KOPT-K1 (cell line): Measurements from ENCODE around the gene TMEM63A.

Experiments used
- H3K27ac ChIP-seq: fragments of 200-600 bp; sonication (generic); 2 replicates; pipeline ENCODE4 v1.5.1; 2016; ENCODE audit warnings: antibody characterized with exemption, mild to moderate bottlenecking, low read depth, low read length; ENCODE audit not compliant: poor library complexity, severe bottlenecking
- H3K36me3 ChIP-seq: fragments of 200-600 bp; sonication (generic); 2 replicates; pipeline ENCODE4 v1.5.1; 2017; ENCODE audit warnings: antibody characterized with exemption, mild to moderate bottlenecking, low read length, moderate library complexity; ENCODE audit not compliant: insufficient read depth
- H3K9me3 ChIP-seq: fragments of 200-600 bp; sonication (generic); 2 replicates; pipeline ENCODE4 v1.5.1; 2017; ENCODE audit warnings: antibody characterized with exemption, low read length, mild to moderate bottlenecking; ENCODE audit not compliant: insufficient read depth, poor library complexity, severe bottlenecking

Gene TMEM63A

GRCh38 chr1:225868631-225869330 is 13.4 kb downstream of the TMEM63A start:
- H3K36me3 ChIP-seq: peaks cover 71% of the 10 kb centered on the region
- H3K27ac ChIP-seq: no peak overlapping the region
- no peaks in the 10 kb centered on the region for H3K9me3 ChIP-seq

GRCh38 chr1:225866981-225867380 is 15.2 kb downstream of the TMEM63A start:
- H3K27ac ChIP-seq: peak overlapping the region; percentile 60
- no peaks in the 10 kb centered on the region for H3K9me3 ChIP-seq
- peaks cover 66% of the 10 kb centered on the region for H3K36me3 ChIP-seq

- H3K36me3 ChIP-seq: peaks cover 66% of the 10 kb centered on the region
- no peaks in the 10 kb centered on the region for H3K9me3 ChIP-seq
- peak overlapping the region; percentile 60 for H3K27ac ChIP-seq
Measured at GRCh38 chr1:225866061-225866837, 15.9 kb downstream of the TMEM63A start.

- Histone ChIP-seq H3K27ac (peak overlapping the region; percentile 60), H3K9me3 (no peaks in the 10 kb centered on the region), H3K36me3 (peaks cover 66% of the 10 kb centered on the region)
Measured at GRCh38 chr1:225865514-225865913, 16.7 kb downstream of the TMEM63A start.

- Histone ChIP-seq H3K27ac (no peak overlapping the region), H3K36me3 (peaks cover 67% of the 10 kb centered on the region), H3K9me3 (no peaks in the 10 kb centered on the region)
Measured at GRCh38 chr1:225863167-225863566, 19.0 kb downstream of the TMEM63A start.

DNA sequence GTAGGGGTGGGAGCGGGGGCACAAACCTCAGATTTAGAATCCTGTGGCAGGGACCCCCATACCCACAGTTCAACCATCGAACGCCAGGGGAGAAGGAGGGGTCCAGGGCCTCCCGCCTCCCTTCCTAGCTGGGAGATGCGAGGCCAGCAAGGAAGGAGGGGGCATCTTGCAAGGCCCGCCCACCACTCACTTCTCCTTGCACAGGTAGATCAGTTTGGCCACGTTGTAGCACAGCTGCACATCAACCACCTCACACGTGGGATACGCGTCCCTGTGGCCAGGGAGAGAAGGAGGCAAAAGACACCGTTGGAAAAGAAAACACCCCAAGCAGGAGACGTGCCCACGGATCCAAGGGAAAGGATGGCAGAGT is 19.6 kb downstream of the TMEM63A start:
- Histone ChIP-seq H3K9me3 (no peaks in the 10 kb centered on the region), H3K27ac (no peak overlapping the region), H3K36me3 (peaks cover 61% of the 10 kb centered on the region)

DNA sequence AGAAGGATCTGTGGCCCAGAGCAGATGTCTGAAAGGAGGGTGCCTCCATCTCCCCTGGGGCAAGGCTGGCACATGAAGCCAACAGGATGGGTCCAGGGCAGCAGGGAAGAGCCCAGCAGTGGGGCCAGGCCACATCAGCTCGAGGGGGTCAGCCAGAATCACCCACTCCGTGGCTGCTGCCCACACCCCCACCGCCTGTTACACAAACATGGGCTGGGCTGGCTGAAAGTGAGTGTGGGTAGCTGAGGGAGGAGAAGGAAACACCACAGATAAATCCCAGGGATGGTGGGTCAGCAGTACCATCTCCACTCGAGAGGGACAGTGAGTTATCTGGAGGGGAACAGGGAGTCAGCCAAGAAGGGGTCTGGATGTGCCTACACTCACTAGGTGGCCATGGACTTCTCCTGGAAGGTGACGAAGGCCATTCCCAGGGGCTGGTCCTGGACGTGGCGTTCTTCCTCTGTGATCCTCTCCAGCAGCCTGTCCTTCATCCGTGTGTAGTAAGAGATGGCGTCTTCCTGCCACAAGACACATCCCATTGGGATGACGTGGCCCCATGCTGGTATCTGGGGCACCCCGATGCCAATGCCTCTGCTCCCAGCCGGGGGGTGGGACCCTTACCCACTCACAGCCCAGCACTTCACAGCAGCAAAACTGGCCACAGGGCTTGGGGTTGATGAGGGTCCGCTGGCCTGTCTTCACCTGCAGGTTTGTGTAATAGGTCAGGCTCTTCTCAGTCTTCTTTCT is 20.2 kb downstream of the TMEM63A start:
- H3K36me3 ChIP-seq: peaks cover 62% of the 10 kb centered on the region
- no peak overlapping the region for H3K27ac ChIP-seq
- H3K9me3 ChIP-seq: no peaks in the 10 kb centered on the region

GRCh38 chr1:225860876-225861441 is 21.2 kb downstream of the TMEM63A start:
- Histone ChIP-seq H3K27ac (no peak overlapping the region), H3K36me3 (peaks cover 66% of the 10 kb centered on the region), H3K9me3 (no peaks in the 10 kb centered on the region)

GRCh38 chr1:225860107-225860506 is 22.1 kb downstream of the TMEM63A start:
- Histone ChIP-seq H3K27ac (no peak overlapping the region), H3K36me3 (peaks cover 63% of the 10 kb centered on the region), H3K9me3 (no peaks in the 10 kb centered on the region)

GRCh38 chr1:225859151-225859550 is 23.0 kb downstream of the TMEM63A start:
- peaks cover 69% of the 10 kb centered on the region for H3K36me3 ChIP-seq
- no peaks in the 10 kb centered on the region for H3K9me3 ChIP-seq
- no peak overlapping the region for H3K27ac ChIP-seq

- H3K36me3 ChIP-seq: peaks cover 71% of the 10 kb centered on the region
- H3K27ac ChIP-seq: no peak overlapping the region
Measured at GRCh38 chr1:225857256-225857655, 24.9 kb downstream of the TMEM63A start.

GRCh38 chr1:225855503-225856300 is 26.5 kb downstream of the TMEM63A start:
- H3K9me3 ChIP-seq: no peaks in the 10 kb centered on the region
- H3K36me3 ChIP-seq: peaks cover 59% of the 10 kb centered on the region

More at GRCh38 chr1:225857256-225857655, 24.9 kb downstream of the TMEM63A start:
- no peaks in the 10 kb centered on the region for H3K9me3 ChIP-seq

GRCh38 chr1:225853441-225853840 is 28.7 kb downstream of the TMEM63A start:
- Histone ChIP-seq H3K9me3 (no peaks in the 10 kb centered on the region), H3K36me3 (peaks cover 41% of the 10 kb centered on the region), H3K27ac (no peak overlapping the region)

More at GRCh38 chr1:225855503-225856300, 26.5 kb downstream of the TMEM63A start:
- H3K27ac ChIP-seq: peak overlapping the region; percentile 23

GRCh38 chr1:225852413-225853124 is 29.6 kb downstream of the TMEM63A start:
- peaks cover 41% of the 10 kb centered on the region for H3K36me3 ChIP-seq
- H3K27ac ChIP-seq: peak overlapping the region; percentile 29
- H3K9me3 ChIP-seq: no peaks in the 10 kb centered on the region
